Measurements from ENCODE around the gene CTTNBP2NL. TPM values are rescaled to one million over a fixed set of nuclear protein-coding genes. Genes with fewer than 3 reads are reported as not detected.

CTTNBP2NL gene
- total RNA-seq, 1 experiment from 2014 or later: 32.2 TPM

DNA sequence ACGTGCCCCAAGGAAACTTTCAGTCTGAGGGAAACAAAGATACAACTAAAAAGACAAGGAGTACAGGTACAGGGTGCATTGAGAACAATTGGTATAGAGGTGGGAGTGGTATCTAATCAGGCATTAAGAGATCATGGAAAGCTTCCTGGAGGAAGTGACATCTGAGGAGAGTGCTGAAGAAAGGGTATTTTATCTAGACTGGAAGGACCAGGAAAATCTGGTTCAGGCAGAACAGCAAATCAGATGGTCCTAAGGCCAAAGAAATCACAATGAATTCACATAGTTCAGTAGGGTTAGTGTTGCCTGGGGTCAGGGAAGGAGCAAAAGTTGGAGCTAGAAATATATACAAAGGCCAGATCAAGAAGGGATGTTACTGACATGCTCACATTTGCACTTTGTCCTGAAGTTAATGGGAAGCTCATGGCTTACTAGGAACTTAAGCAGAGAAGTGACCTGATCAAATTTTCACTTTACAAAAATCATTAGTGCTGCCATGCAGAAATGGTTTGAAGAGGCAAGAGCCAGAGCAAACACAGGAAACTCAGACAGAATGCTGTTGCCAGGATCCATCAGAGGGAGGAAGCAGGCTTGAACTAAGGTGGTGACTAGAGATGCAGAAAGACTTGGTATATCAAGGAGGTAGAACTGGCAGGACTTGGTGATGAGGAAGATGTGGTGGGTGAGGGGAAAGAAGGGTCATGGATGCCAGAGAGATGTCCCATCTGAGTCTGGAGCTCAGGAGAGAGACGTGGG lies 14.5 kb upstream of the CTTNBP2NL start:
- intact Hi-C loops (cut with micrococcal nuclease; ENCODE audit: unreplicated experiment): no loop called here
- TF ChIP-seq, protein P1, sequence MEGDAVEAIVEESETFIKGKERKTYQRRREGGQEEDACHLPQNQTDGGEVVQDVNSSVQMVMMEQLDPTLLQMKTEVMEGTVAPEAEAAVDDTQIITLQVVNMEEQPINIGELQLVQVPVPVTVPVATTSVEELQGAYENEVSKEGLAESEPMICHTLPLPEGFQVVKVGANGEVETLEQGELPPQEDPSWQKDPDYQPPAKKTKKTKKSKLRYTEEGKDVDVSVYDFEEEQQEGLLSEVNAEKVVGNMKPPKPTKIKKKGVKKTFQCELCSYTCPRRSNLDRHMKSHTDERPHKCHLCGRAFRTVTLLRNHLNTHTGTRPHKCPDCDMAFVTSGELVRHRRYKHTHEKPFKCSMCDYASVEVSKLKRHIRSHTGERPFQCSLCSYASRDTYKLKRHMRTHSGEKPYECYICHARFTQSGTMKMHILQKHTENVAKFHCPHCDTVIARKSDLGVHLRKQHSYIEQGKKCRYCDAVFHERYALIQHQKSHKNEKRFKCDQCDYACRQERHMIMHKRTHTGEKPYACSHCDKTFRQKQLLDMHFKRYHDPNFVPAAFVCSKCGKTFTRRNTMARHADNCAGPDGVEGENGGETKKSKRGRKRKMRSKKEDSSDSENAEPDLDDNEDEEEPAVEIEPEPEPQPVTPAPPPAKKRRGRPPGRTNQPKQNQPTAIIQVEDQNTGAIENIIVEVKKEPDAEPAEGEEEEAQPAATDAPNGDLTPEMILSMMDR (conservative IDR thresholded peaks at IDR 0.05): no peak
- no peak for TF ChIP-seq EZH2 (IDR thresholded peaks at IDR 0.05; ENCODE audit: low read depth)
- no peak overlapping the region for H3K27ac ChIP-seq
- no peaks in the 10 kb centered on the region for H3K79me2 ChIP-seq (ENCODE audit: low read depth)
- no peaks in the 10 kb centered on the region for H3F3A ChIP-seq (ENCODE audit: insufficient read depth, low read depth)
- H3K9me2 ChIP-seq (ENCODE audit: insufficient read depth): no peaks in the 10 kb centered on the region
- H3K36me3 ChIP-seq (ENCODE audit: low read depth): no peaks in the 10 kb centered on the region
- BruUV-seq (replicated peaks): no TSS peak
- ChIA-PET POLR2A (ENCODE audit: unreplicated experiment) (no interaction called here), CTCF (no interaction called here)
- peaks cover 12% of the 10 kb centered on the region; the same call in 1 of the 2 replicates for H3K27me3 ChIP-seq (ENCODE audit: insufficient read depth, low read depth)
- H3K4me1 ChIP-seq (replicated peaks; ENCODE audit: insufficient read depth): no peaks in the 10 kb centered on the region
- no peaks in the 10 kb centered on the region for H3K9me3 ChIP-seq (ENCODE audit: insufficient read depth, low read depth)
- no peak overlapping the region for H3K4me2 ChIP-seq
- no peak for DNase-seq
- no peaks in the 10 kb centered on the region for H4K20me1 ChIP-seq (ENCODE audit: insufficient read depth)
- no peak overlapping the region for H2AFZ ChIP-seq
- H3K4me3 ChIP-seq: no peak overlapping the region

DNA sequence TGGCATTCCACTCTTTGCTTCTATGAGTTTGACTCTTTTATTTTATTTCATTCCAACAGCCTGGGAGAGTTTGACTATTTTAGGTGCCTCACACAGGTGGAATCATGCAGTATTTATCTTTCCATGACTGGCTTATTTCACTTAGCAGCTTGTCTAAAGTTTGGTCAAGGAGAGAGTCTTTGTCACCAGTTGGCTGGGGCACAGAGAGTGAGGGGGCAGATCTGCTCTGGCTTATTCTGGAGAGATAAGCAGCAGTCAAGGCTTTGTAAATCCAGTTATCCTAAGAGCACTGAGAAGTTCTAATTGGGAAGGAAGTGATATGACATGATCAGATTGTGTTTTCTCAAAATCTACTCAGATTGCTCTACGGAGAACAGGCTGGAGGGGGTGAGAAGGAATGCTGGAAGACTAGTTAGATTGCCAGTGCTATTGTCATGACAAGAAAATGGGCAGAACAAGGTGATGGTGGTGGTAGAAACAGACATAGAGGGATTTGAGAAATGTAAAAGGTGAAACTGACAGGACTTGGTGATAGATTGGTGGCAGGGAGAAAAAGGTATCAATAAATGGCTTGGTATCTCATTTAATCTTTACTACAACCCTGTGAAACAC lies 12.1 kb upstream of the CTTNBP2NL start:
- H3K4me3 ChIP-seq: no peak overlapping the region
- ChIA-PET POLR2A (ENCODE audit: unreplicated experiment) (no interaction called here), CTCF (no interaction called here)
- no peaks in the 10 kb centered on the region for H3K36me3 ChIP-seq (ENCODE audit: low read depth)
- no peaks in the 10 kb centered on the region for H3K9me3 ChIP-seq (ENCODE audit: insufficient read depth, low read depth)
- H2AFZ ChIP-seq: no peak overlapping the region
- H3K4me1 ChIP-seq (replicated peaks; ENCODE audit: insufficient read depth): no peaks in the 10 kb centered on the region
- no TSS peak for BruUV-seq (replicated peaks)
- TF ChIP-seq, protein P1 (conservative IDR thresholded peaks at IDR 0.05): no peak
- TF ChIP-seq EZH2 (IDR thresholded peaks at IDR 0.05; ENCODE audit: low read depth): no peak
- DNase-seq: no peak
- peaks cover 12% of the 10 kb centered on the region; the same call in 1 of the 2 replicates for H3K27me3 ChIP-seq (ENCODE audit: insufficient read depth, low read depth)
- H3K9me2 ChIP-seq (ENCODE audit: insufficient read depth): no peaks in the 10 kb centered on the region
- no peaks in the 10 kb centered on the region for H4K20me1 ChIP-seq (ENCODE audit: insufficient read depth)
- H3K4me2 ChIP-seq: no peak overlapping the region
- no peaks in the 10 kb centered on the region for H3K79me2 ChIP-seq (ENCODE audit: low read depth)
- no peaks in the 10 kb centered on the region for H3F3A ChIP-seq (ENCODE audit: insufficient read depth, low read depth)
- H3K27ac ChIP-seq: no peak overlapping the region
- intact Hi-C loops (cut with micrococcal nuclease; ENCODE audit: unreplicated experiment): no loop called here

DNA sequence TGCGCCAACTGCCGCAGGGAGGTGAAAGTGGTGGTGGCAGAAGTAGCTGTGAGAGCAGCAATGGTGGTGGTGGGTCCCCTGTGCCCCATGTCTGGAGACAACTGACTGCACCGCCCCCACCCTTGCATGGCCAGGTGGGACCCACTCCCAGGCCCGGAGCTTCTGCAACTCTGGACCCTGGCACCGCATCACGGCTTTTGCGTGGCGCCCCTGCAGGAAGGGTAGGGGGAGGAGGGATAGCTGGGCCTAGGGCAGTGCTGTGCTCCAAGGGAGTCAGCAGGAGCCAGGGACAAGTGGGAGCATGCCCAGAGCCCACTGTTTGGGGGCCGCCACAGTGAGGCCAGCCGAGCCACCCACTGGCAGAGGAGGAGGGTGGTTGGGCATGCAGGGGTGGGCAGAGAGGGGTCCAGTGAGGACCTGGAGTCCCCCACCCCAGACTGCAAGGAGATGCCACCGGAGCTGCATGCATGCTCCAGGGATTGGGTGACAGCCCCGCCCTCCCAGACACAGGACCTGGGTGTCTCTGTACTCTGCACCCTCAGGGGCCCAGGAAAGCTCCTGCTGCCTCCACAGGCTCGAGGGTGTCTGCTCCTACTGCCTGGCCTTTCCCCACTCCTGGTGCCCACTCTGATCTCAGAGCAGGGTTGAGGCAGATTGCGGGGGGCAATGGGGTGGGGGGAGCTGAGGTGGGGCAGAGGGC lies 9.8 kb upstream of the CTTNBP2NL start:
- Histone ChIP-seq H3K4me2 (no peak overlapping the region), H3F3A (ENCODE audit: insufficient read depth, low read depth) (peaks cover 2% of the 10 kb centered on the region; the same call in 1 of the 2 replicates), H3K9me3 (ENCODE audit: insufficient read depth, low read depth) (no peaks in the 10 kb centered on the region), H3K27ac (no peak overlapping the region), H2AFZ (no peak overlapping the region), H3K36me3 (ENCODE audit: low read depth) (no peaks in the 10 kb centered on the region), H4K20me1 (ENCODE audit: insufficient read depth) (no peaks in the 10 kb centered on the region), H3K4me1 (replicated peaks; ENCODE audit: insufficient read depth) (peaks cover 3% of the 10 kb centered on the region), H3K9me2 (ENCODE audit: insufficient read depth) (no peaks in the 10 kb centered on the region), H3K27me3 (ENCODE audit: insufficient read depth, low read depth) (peaks cover 6% of the 10 kb centered on the region; the same call in 1 of the 2 replicates), H3K4me3 (no peak overlapping the region), H3K79me2 (ENCODE audit: low read depth) (no peaks in the 10 kb centered on the region)
- no peak for TF ChIP-seq EZH2 (IDR thresholded peaks at IDR 0.05; ENCODE audit: low read depth)
- TF ChIP-seq, protein P1 (conservative IDR thresholded peaks at IDR 0.05): no peak
- no TSS peak for BruUV-seq (replicated peaks)
- CTCF ChIA-PET: no interaction called here
- intact Hi-C loops (cut with micrococcal nuclease; ENCODE audit: unreplicated experiment): no loop called here
- POLR2A ChIA-PET (ENCODE audit: unreplicated experiment): interaction anchor here (0.5 kb wide), 1 partner anchor 231 kb away, joined by 4 read pairs; no protein-coding TSS in a partner anchor
- DNase-seq: no peak

All from PC-9 (cell line).